ENCODE data around the gene MLPH.

Gene MLPH

GRCh38 chr2:237571551-237571950 is 84.5 kb downstream of the MLPH start:
- DNase-seq = no peak

GRCh38 chr2:237572021-237572741 is 85.1 kb downstream of the MLPH start:
- peak; percentile 95 for DNase-seq

- no peak for DNase-seq
Observed at GRCh38 chr2:237572742-237573101, 85.7 kb downstream of the MLPH start.

GRCh38 chr2:237573721-237574415 is 86.8 kb downstream of the MLPH start:
- no peak for DNase-seq

- DNase-seq = no peak
Observed at GRCh38 chr2:237574467-237574866, 87.4 kb downstream of the MLPH start.

- no peak for DNase-seq
Observed at GRCh38 chr2:237574894-237575868, 88.1 kb downstream of the MLPH start.

- no peak for DNase-seq
Observed at GRCh38 chr2:237575869-237576862, 89.1 kb downstream of the MLPH start.

- DNase-seq = no peak
Observed at GRCh38 chr2:237576974-237577373, 89.9 kb downstream of the MLPH start.

GRCh38 chr2:237577458-237577857 is 90.4 kb downstream of the MLPH start:
- DNase-seq = no peak

GRCh38 chr2:237577956-237578870 is 91.2 kb downstream of the MLPH start:
- DNase-seq = no peak

- no peak for DNase-seq
Observed at GRCh38 chr2:237581326-237581725, 94.3 kb downstream of the MLPH start.

- peak; percentile 43 for DNase-seq
Observed at GRCh38 chr2:237581751-237582746, 95.0 kb downstream of the MLPH start.

- no peak for DNase-seq
Observed at GRCh38 chr2:237583385-237584295, 96.6 kb downstream of the MLPH start.

GRCh38 chr2:237585590-237586221 is 98.7 kb downstream of the MLPH start:
- no peak for DNase-seq

- DNase-seq = no peak
Observed at GRCh38 chr2:237588044-237588696, 101.1 kb downstream of the MLPH start.

GRCh38 chr2:237590272-237591140 is 103.5 kb downstream of the MLPH start, which contains the start of gene RAB17:
Gene RAB17, minus strand, starts transcription at chr2:237590734. Its CDS starts 4,580 bp downstream, at chr2:237586154.
- DNase-seq = no peak

Measured in suppressor macrophage treated with lipopolysaccharide for 4 hours (primary cell).